H9 (cell line): Measurements from ENCODE around the gene MARS2. TPM values are rescaled to one million over a fixed set of nuclear protein-coding genes. Genes with fewer than 3 reads are reported as not detected.

Source experiments
- DNase-seq: peaks from one replicate; pipeline ENCODE4 v3.0.0-alpha.2; 2017
- H2AFZ ChIP-seq: one replicate; pipeline ENCODE4 v1.6.1; 2013; ENCODE audit warnings: mild to moderate bottlenecking, low read length, control low read depth, moderate library complexity
- H2AK5ac ChIP-seq: 2 replicates; pipeline ENCODE4 v1.6.1; 2013; ENCODE audit warnings: low read length, control low read depth, mixed read lengths; ENCODE audit not compliant: insufficient read length
- H2BK120ac ChIP-seq: one replicate; pipeline ENCODE4 v1.6.1; 2013; ENCODE audit warnings: low read depth, mild to moderate bottlenecking, low read length, control low read depth, inconsistent platforms; ENCODE audit not compliant: poor library complexity, severe bottlenecking
- H2BK12ac ChIP-seq: 2 replicates; pipeline ENCODE4 v1.6.1; 2013; ENCODE audit warnings: low read length, control low read depth, mixed read lengths, low read depth; ENCODE audit not compliant: insufficient read length
- H2BK15ac ChIP-seq: 2 replicates; pipeline ENCODE4 v1.6.1; 2013; ENCODE audit warnings: low read depth, low read length, control low read depth
- H2BK20ac ChIP-seq: one replicate; pipeline ENCODE4 v1.6.1; 2013; ENCODE audit warnings: low read depth, mild to moderate bottlenecking, low read length, control low read depth, inconsistent platforms; ENCODE audit not compliant: poor library complexity, severe bottlenecking
- H2BK5ac ChIP-seq: 2 replicates; pipeline ENCODE4 v1.6.1; 2013; ENCODE audit warnings: low read length, control low read depth, mixed read lengths; ENCODE audit not compliant: insufficient read length
- H3K14ac ChIP-seq: 2 replicates; pipeline ENCODE4 v1.6.1; 2013; ENCODE audit warnings: low read length, control low read depth; ENCODE audit not compliant: insufficient read depth
- H3K18ac ChIP-seq: 2 replicates; pipeline ENCODE4 v1.6.1; 2013; ENCODE audit warnings: low read depth, mild to moderate bottlenecking, mixed read lengths, low read length, control low read depth; ENCODE audit not compliant: insufficient read length
- H3K23ac ChIP-seq: 2 replicates; pipeline ENCODE4 v1.6.1; 2013; ENCODE audit warnings: low read length, control low read depth, mixed read lengths, low read depth; ENCODE audit not compliant: insufficient read length
- H3K23me2 ChIP-seq: 2 replicates; pipeline ENCODE4 v1.6.1; 2013; ENCODE audit warnings: low read depth, mild to moderate bottlenecking, mixed read lengths, low read length, control low read depth; ENCODE audit not compliant: insufficient read length, poor library complexity, severe bottlenecking
- H3K27ac ChIP-seq: 2 replicates; pipeline ENCODE4 v1.5.1; 2013; ENCODE audit warnings: low read length, control low read depth, mixed read lengths, low read depth; ENCODE audit not compliant: insufficient read length
- H3K27me3 ChIP-seq: 2 replicates; pipeline ENCODE4 v1.6.1; 2013; ENCODE audit warnings: low read length, control low read depth, inconsistent platforms; ENCODE audit not compliant: insufficient read depth
- H3K4ac ChIP-seq: 2 replicates; pipeline ENCODE4 v1.6.1; 2013; ENCODE audit warnings: low read depth, mild to moderate bottlenecking, control low read depth, inconsistent platforms, low read length, moderate library complexity
- H3K4me1 ChIP-seq: 2 replicates; pipeline ENCODE4 v1.6.1; 2013; ENCODE audit warnings: low read length, control low read depth, inconsistent platforms; ENCODE audit not compliant: insufficient read depth
- H3K4me2 ChIP-seq: 2 replicates; pipeline ENCODE4 v1.6.1; 2013; ENCODE audit warnings: low read length, control low read depth, mixed read lengths; ENCODE audit not compliant: insufficient read length, insufficient read depth
- H3K56ac ChIP-seq: 2 replicates; pipeline ENCODE4 v1.6.1; 2013; ENCODE audit warnings: low read depth, mild to moderate bottlenecking, mixed read lengths, low read length, control low read depth; ENCODE audit not compliant: insufficient read length
- H3K79me1 ChIP-seq: 2 replicates; pipeline ENCODE4 v1.6.1; 2013; ENCODE audit warnings: low read depth, mild to moderate bottlenecking, moderate library complexity, low read length, control low read depth, inconsistent platforms; ENCODE audit not compliant: insufficient read depth, poor library complexity, severe bottlenecking
- H3K79me2 ChIP-seq: 2 replicates; pipeline ENCODE4 v1.6.1; 2013; ENCODE audit warnings: low read length, control low read depth, inconsistent platforms; ENCODE audit not compliant: insufficient read depth
- H3K9ac ChIP-seq: 2 replicates; pipeline ENCODE4 v1.6.1; 2013; ENCODE audit warnings: low read length, control low read depth, mixed read lengths; ENCODE audit not compliant: insufficient read length; ENCODE audit errors: extremely low read depth
- H3K9me3 ChIP-seq: one replicate; pipeline ENCODE4 v1.6.1; 2013; ENCODE audit warnings: low read depth, low read length, inconsistent platforms; ENCODE audit not compliant: control insufficient read depth
- H3T11ph ChIP-seq: one replicate; pipeline ENCODE4 v1.6.1; 2013; ENCODE audit warnings: mild to moderate bottlenecking, low read length, control low read depth, inconsistent platforms
- H4K20me1 ChIP-seq: one replicate; pipeline ENCODE4 v1.6.1; 2013; ENCODE audit not compliant: control insufficient read depth, insufficient read length, insufficient read depth
- H4K5ac ChIP-seq: 2 replicates; pipeline ENCODE4 v1.6.1; 2013; ENCODE audit warnings: low read depth, mild to moderate bottlenecking, mixed read lengths, low read length, control low read depth; ENCODE audit not compliant: insufficient read length
- H4K8ac ChIP-seq: replicated peaks from 2 replicates; pipeline ENCODE4 v1.6.1; 2013; ENCODE audit warnings: low read length, control low read depth, mixed read lengths, low read depth; ENCODE audit not compliant: insufficient read length
- H4K91ac ChIP-seq: 2 replicates; pipeline ENCODE4 v1.6.1; 2013; ENCODE audit warnings: low read depth, mild to moderate bottlenecking, moderate library complexity, mixed read lengths, low read length, control low read depth; ENCODE audit not compliant: insufficient read length
- H3K27ac Mint-ChIP-seq, 3 experiments: 2 replicates in 2 of 3; 3 replicates in 1 of 3; pipeline ENCODE4 v1.8.0; 2020 to 2021; ENCODE audit warnings: mixed read lengths in 3 of 3, mild to moderate bottlenecking in 1 of 3, moderate library complexity in 1 of 3
- H3K27me3 Mint-ChIP-seq: 2 replicates; pipeline ENCODE4 v1.8.0; 2021; ENCODE audit warnings: low read depth, mild to moderate bottlenecking, moderate library complexity, mixed read lengths
- H3K36me3 Mint-ChIP-seq, 3 experiments: 2 replicates in 2 of 3; 3 replicates in 1 of 3; pipeline ENCODE4 v1.8.0; 2020 to 2021; ENCODE audit warnings: low read depth in 3 of 3, mixed read lengths in 3 of 3; ENCODE audit not compliant: insufficient read depth in 1 of 3
- H3K4me1 Mint-ChIP-seq, 2 experiments: 2 replicates each; pipeline ENCODE4 v1.8.0; 2020; ENCODE audit warnings: mixed read lengths in 2 of 2
- H3K4me3 Mint-ChIP-seq, 2 experiments: 2 replicates in 1 of 2; 3 replicates in 1 of 2; pipeline ENCODE4 v1.8.0; 2020 to 2021; ENCODE audit warnings: mild to moderate bottlenecking in 2 of 2, mixed read lengths in 2 of 2, moderate library complexity in 1 of 2
- H3K9me3 Mint-ChIP-seq, 2 experiments: 2 replicates in 1 of 2; 3 replicates in 1 of 2; pipeline ENCODE4 v1.8.0; 2020; ENCODE audit warnings: mild to moderate bottlenecking in 2 of 2, mixed read lengths in 2 of 2, moderate library complexity in 1 of 2
- CTCF ChIP-seq: fragments of 200-600 bp; sonication (generic); conservative IDR thresholded peaks from 3 replicates; pipeline ENCODE4 v1.8.0; 2021; ENCODE audit warnings: antibody characterized with exemption, mild to moderate bottlenecking
- WGBS: extraction: QIAGEN DNeasy Blood & Tissue Kit; methylation state at CpG from one replicate; pipeline ENCODE4 v1.1.7; 2013; ENCODE audit warnings: missing lambda C conversion rate, low lambda C conversion rate, mixed read lengths; ENCODE audit not compliant: insufficient read length; ENCODE audit errors: extremely low coverage; 5-methylcytosine and 5-hydroxymethylcytosine counted together
- total RNA-seq: library from RNA; stranded (reverse); gene quantifications from 2 replicates; pipeline ENCODE4 v1.2.1, GENCODE V29; 2021

Gene MARS2
- total RNA-seq, 1 experiment from 2014 or later: 21.0 TPM

GRCh38 chr2:197700960-197701359 is 4.2 kb upstream of the MARS2 start:
- no peaks in the 10 kb centered on the region for H3K9me3 ChIP-seq
- H2BK12ac ChIP-seq: no peak overlapping the region
- Mint-ChIP-seq H3K4me3 (no peak overlapping the region), H3K36me3 (peaks cover 6 to 8% (median 6%) of the 10 kb centered on the region in 3 experiments), H3K27ac (no peak overlapping the region), H3K4me1 (peaks cover 11 to 13% of the 10 kb centered on the region in 2 experiments), H3K27me3 (peaks cover 1% of the 10 kb centered on the region; the same call in 1 of the 2 replicates), H3K9me3 (peaks cover 11 to 15% of the 10 kb centered on the region in 2 experiments)
- peaks cover under 1% of the 10 kb centered on the region for H4K20me1 ChIP-seq
- no peak overlapping the region for H2BK5ac ChIP-seq
- peaks cover 6% of the 10 kb centered on the region for H3K23me2 ChIP-seq
- no peak for TF ChIP-seq CTCF
- no CpG with 5 or more reads among the region's 3 CpGs for WGBS
- no peaks in the 10 kb centered on the region for H3K27me3 ChIP-seq
- no peak overlapping the region for H3K27ac ChIP-seq
- DNase-seq: no peak
- H3K4ac ChIP-seq: no peak overlapping the region
- H3K9ac ChIP-seq: no peak overlapping the region
- no peak overlapping the region for H3K18ac ChIP-seq
- H3K79me2 ChIP-seq: peaks cover under 1% of the 10 kb centered on the region; the same call in 1 of the 2 replicates
- H2BK20ac ChIP-seq: no peak overlapping the region
- no peak overlapping the region for H4K91ac ChIP-seq
- no peak overlapping the region for H2BK15ac ChIP-seq
- no peak overlapping the region for H3K14ac ChIP-seq
- no peak overlapping the region for H3K23ac ChIP-seq
- no peaks in the 10 kb centered on the region for H3K79me1 ChIP-seq
- H2AFZ ChIP-seq: no peak overlapping the region
- H3K56ac ChIP-seq: no peak overlapping the region
- no peak overlapping the region for H3T11ph ChIP-seq
- H2AK5ac ChIP-seq: no peak overlapping the region
- no peak overlapping the region for H4K8ac ChIP-seq
- no peak overlapping the region for H3K4me2 ChIP-seq
- no peak overlapping the region for H4K5ac ChIP-seq
- no peaks in the 10 kb centered on the region for H3K4me1 ChIP-seq
- H2BK120ac ChIP-seq: no peak overlapping the region
